H9 (cell line): ENCODE data around the gene DNHD1. TPM values are rescaled to one million over a fixed set of nuclear protein-coding genes. Genes with fewer than 3 reads are reported as not detected.

ENCODE experiments used
- DNase-seq: peaks from one replicate; pipeline ENCODE4 v3.0.0-alpha.2; 2017
- H2AFZ ChIP-seq: one replicate; pipeline ENCODE4 v1.6.1; 2013; ENCODE audit warnings: mild to moderate bottlenecking, low read length, control low read depth, moderate library complexity
- H2AK5ac ChIP-seq: 2 replicates; pipeline ENCODE4 v1.6.1; 2013; ENCODE audit warnings: low read length, control low read depth, mixed read lengths; ENCODE audit not compliant: insufficient read length
- H2BK120ac ChIP-seq: one replicate; pipeline ENCODE4 v1.6.1; 2013; ENCODE audit warnings: low read depth, mild to moderate bottlenecking, low read length, control low read depth, inconsistent platforms; ENCODE audit not compliant: poor library complexity, severe bottlenecking
- H2BK12ac ChIP-seq: 2 replicates; pipeline ENCODE4 v1.6.1; 2013; ENCODE audit warnings: low read length, control low read depth, mixed read lengths, low read depth; ENCODE audit not compliant: insufficient read length
- H2BK15ac ChIP-seq: 2 replicates; pipeline ENCODE4 v1.6.1; 2013; ENCODE audit warnings: low read depth, low read length, control low read depth
- H2BK20ac ChIP-seq: one replicate; pipeline ENCODE4 v1.6.1; 2013; ENCODE audit warnings: low read depth, mild to moderate bottlenecking, low read length, control low read depth, inconsistent platforms; ENCODE audit not compliant: poor library complexity, severe bottlenecking
- H2BK5ac ChIP-seq: 2 replicates; pipeline ENCODE4 v1.6.1; 2013; ENCODE audit warnings: low read length, control low read depth, mixed read lengths; ENCODE audit not compliant: insufficient read length
- H3K14ac ChIP-seq: 2 replicates; pipeline ENCODE4 v1.6.1; 2013; ENCODE audit warnings: low read length, control low read depth; ENCODE audit not compliant: insufficient read depth
- H3K18ac ChIP-seq: 2 replicates; pipeline ENCODE4 v1.6.1; 2013; ENCODE audit warnings: low read depth, mild to moderate bottlenecking, mixed read lengths, low read length, control low read depth; ENCODE audit not compliant: insufficient read length
- H3K23ac ChIP-seq: 2 replicates; pipeline ENCODE4 v1.6.1; 2013; ENCODE audit warnings: low read length, control low read depth, mixed read lengths, low read depth; ENCODE audit not compliant: insufficient read length
- H3K23me2 ChIP-seq: 2 replicates; pipeline ENCODE4 v1.6.1; 2013; ENCODE audit warnings: low read depth, mild to moderate bottlenecking, mixed read lengths, low read length, control low read depth; ENCODE audit not compliant: insufficient read length, poor library complexity, severe bottlenecking
- H3K27ac ChIP-seq: 2 replicates; pipeline ENCODE4 v1.5.1; 2013; ENCODE audit warnings: low read length, control low read depth, mixed read lengths, low read depth; ENCODE audit not compliant: insufficient read length
- H3K27me3 ChIP-seq: 2 replicates; pipeline ENCODE4 v1.6.1; 2013; ENCODE audit warnings: low read length, control low read depth, inconsistent platforms; ENCODE audit not compliant: insufficient read depth
- H3K4ac ChIP-seq: 2 replicates; pipeline ENCODE4 v1.6.1; 2013; ENCODE audit warnings: low read depth, mild to moderate bottlenecking, control low read depth, inconsistent platforms, low read length, moderate library complexity
- H3K4me1 ChIP-seq: 2 replicates; pipeline ENCODE4 v1.6.1; 2013; ENCODE audit warnings: low read length, control low read depth, inconsistent platforms; ENCODE audit not compliant: insufficient read depth
- H3K4me2 ChIP-seq: 2 replicates; pipeline ENCODE4 v1.6.1; 2013; ENCODE audit warnings: low read length, control low read depth, mixed read lengths; ENCODE audit not compliant: insufficient read length, insufficient read depth
- H3K56ac ChIP-seq: 2 replicates; pipeline ENCODE4 v1.6.1; 2013; ENCODE audit warnings: low read depth, mild to moderate bottlenecking, mixed read lengths, low read length, control low read depth; ENCODE audit not compliant: insufficient read length
- H3K79me1 ChIP-seq: 2 replicates; pipeline ENCODE4 v1.6.1; 2013; ENCODE audit warnings: low read depth, mild to moderate bottlenecking, moderate library complexity, low read length, control low read depth, inconsistent platforms; ENCODE audit not compliant: insufficient read depth, poor library complexity, severe bottlenecking
- H3K79me2 ChIP-seq: 2 replicates; pipeline ENCODE4 v1.6.1; 2013; ENCODE audit warnings: low read length, control low read depth, inconsistent platforms; ENCODE audit not compliant: insufficient read depth
- H3K9ac ChIP-seq: 2 replicates; pipeline ENCODE4 v1.6.1; 2013; ENCODE audit warnings: low read length, control low read depth, mixed read lengths; ENCODE audit not compliant: insufficient read length; ENCODE audit errors: extremely low read depth
- H3K9me3 ChIP-seq: one replicate; pipeline ENCODE4 v1.6.1; 2013; ENCODE audit warnings: low read depth, low read length, inconsistent platforms; ENCODE audit not compliant: control insufficient read depth
- H3T11ph ChIP-seq: one replicate; pipeline ENCODE4 v1.6.1; 2013; ENCODE audit warnings: mild to moderate bottlenecking, low read length, control low read depth, inconsistent platforms
- H4K20me1 ChIP-seq: one replicate; pipeline ENCODE4 v1.6.1; 2013; ENCODE audit not compliant: control insufficient read depth, insufficient read length, insufficient read depth
- H4K5ac ChIP-seq: 2 replicates; pipeline ENCODE4 v1.6.1; 2013; ENCODE audit warnings: low read depth, mild to moderate bottlenecking, mixed read lengths, low read length, control low read depth; ENCODE audit not compliant: insufficient read length
- H4K8ac ChIP-seq: replicated peaks from 2 replicates; pipeline ENCODE4 v1.6.1; 2013; ENCODE audit warnings: low read length, control low read depth, mixed read lengths, low read depth; ENCODE audit not compliant: insufficient read length
- H4K91ac ChIP-seq: 2 replicates; pipeline ENCODE4 v1.6.1; 2013; ENCODE audit warnings: low read depth, mild to moderate bottlenecking, moderate library complexity, mixed read lengths, low read length, control low read depth; ENCODE audit not compliant: insufficient read length
- H3K27ac Mint-ChIP-seq, 3 experiments: 2 replicates in 2 of 3; 3 replicates in 1 of 3; pipeline ENCODE4 v1.8.0; 2020 to 2021; ENCODE audit warnings: mixed read lengths in 3 of 3, mild to moderate bottlenecking in 1 of 3, moderate library complexity in 1 of 3
- H3K27me3 Mint-ChIP-seq: 2 replicates; pipeline ENCODE4 v1.8.0; 2021; ENCODE audit warnings: low read depth, mild to moderate bottlenecking, moderate library complexity, mixed read lengths
- H3K36me3 Mint-ChIP-seq, 3 experiments: 2 replicates in 2 of 3; 3 replicates in 1 of 3; pipeline ENCODE4 v1.8.0; 2020 to 2021; ENCODE audit warnings: low read depth in 3 of 3, mixed read lengths in 3 of 3; ENCODE audit not compliant: insufficient read depth in 1 of 3
- H3K4me1 Mint-ChIP-seq, 2 experiments: 2 replicates each; pipeline ENCODE4 v1.8.0; 2020; ENCODE audit warnings: mixed read lengths in 2 of 2
- H3K4me3 Mint-ChIP-seq, 2 experiments: 2 replicates in 1 of 2; 3 replicates in 1 of 2; pipeline ENCODE4 v1.8.0; 2020 to 2021; ENCODE audit warnings: mild to moderate bottlenecking in 2 of 2, mixed read lengths in 2 of 2, moderate library complexity in 1 of 2
- H3K9me3 Mint-ChIP-seq, 2 experiments: 2 replicates in 1 of 2; 3 replicates in 1 of 2; pipeline ENCODE4 v1.8.0; 2020; ENCODE audit warnings: mild to moderate bottlenecking in 2 of 2, mixed read lengths in 2 of 2, moderate library complexity in 1 of 2
- WGBS: extraction: QIAGEN DNeasy Blood & Tissue Kit; methylation state at CpG from one replicate; pipeline ENCODE4 v1.1.7; 2013; ENCODE audit warnings: missing lambda C conversion rate, low lambda C conversion rate, mixed read lengths; ENCODE audit not compliant: insufficient read length; ENCODE audit errors: extremely low coverage; 5-methylcytosine and 5-hydroxymethylcytosine counted together
- total RNA-seq: library from RNA; stranded (reverse); gene quantifications from 2 replicates; pipeline ENCODE4 v1.2.1, GENCODE V29; 2021
- TF ChIP-seq, protein P1 (sequence below): fragments of 200-600 bp; sonication (generic); conservative IDR thresholded peaks from 3 replicates; pipeline ENCODE4 v1.8.0; 2021; ENCODE audit warnings: antibody characterized with exemption, mild to moderate bottlenecking

Gene DNHD1
- total RNA-seq, 1 experiment from 2014 or later = 3.5 TPM

GRCh38 chr11:6488342-6488741 lies 8.7 kb upstream of the DNHD1 start:
- no peak for DNase-seq
- Histone ChIP-seq H3K4me2 (no peak overlapping the region), H4K5ac (no peak overlapping the region), H4K8ac (no peak overlapping the region), H3K9ac (no peak overlapping the region), H3K79me1 (peaks cover 2% of the 10 kb centered on the region), H2AK5ac (no peak overlapping the region), H2BK5ac (no peak overlapping the region), H3T11ph (no peak overlapping the region), H2AFZ (no peak overlapping the region), H3K79me2 (no peaks in the 10 kb centered on the region), H2BK15ac (no peak overlapping the region), H4K91ac (no peak overlapping the region), H3K9me3 (no peaks in the 10 kb centered on the region), H3K56ac (no peak overlapping the region), H3K4me1 (no peaks in the 10 kb centered on the region), H3K4ac (no peak overlapping the region), H4K20me1 (no peaks in the 10 kb centered on the region), H2BK12ac (no peak overlapping the region), H3K23ac (no peak overlapping the region), H2BK120ac (no peak overlapping the region), H3K27ac (no peak overlapping the region), H2BK20ac (no peak overlapping the region), H3K27me3 (no peaks in the 10 kb centered on the region), H3K23me2 (no peaks in the 10 kb centered on the region), H3K14ac (no peak overlapping the region), H3K18ac (no peak overlapping the region)
- TF ChIP-seq, protein P1, sequence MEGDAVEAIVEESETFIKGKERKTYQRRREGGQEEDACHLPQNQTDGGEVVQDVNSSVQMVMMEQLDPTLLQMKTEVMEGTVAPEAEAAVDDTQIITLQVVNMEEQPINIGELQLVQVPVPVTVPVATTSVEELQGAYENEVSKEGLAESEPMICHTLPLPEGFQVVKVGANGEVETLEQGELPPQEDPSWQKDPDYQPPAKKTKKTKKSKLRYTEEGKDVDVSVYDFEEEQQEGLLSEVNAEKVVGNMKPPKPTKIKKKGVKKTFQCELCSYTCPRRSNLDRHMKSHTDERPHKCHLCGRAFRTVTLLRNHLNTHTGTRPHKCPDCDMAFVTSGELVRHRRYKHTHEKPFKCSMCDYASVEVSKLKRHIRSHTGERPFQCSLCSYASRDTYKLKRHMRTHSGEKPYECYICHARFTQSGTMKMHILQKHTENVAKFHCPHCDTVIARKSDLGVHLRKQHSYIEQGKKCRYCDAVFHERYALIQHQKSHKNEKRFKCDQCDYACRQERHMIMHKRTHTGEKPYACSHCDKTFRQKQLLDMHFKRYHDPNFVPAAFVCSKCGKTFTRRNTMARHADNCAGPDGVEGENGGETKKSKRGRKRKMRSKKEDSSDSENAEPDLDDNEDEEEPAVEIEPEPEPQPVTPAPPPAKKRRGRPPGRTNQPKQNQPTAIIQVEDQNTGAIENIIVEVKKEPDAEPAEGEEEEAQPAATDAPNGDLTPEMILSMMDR = no peak
- H3K27ac Mint-ChIP-seq = no peak overlapping the region
- H3K4me1 Mint-ChIP-seq = no peaks in the 10 kb centered on the region
- H3K36me3 Mint-ChIP-seq = peaks cover 3 to 9% (median 7%) of the 10 kb centered on the region in 3 experiments; a peak in 6 of 7 replicates
- H3K9me3 Mint-ChIP-seq = no peaks in the 10 kb centered on the region
- no peak overlapping the region for H3K4me3 Mint-ChIP-seq
- WGBS = no CpG with 5 or more reads among the region's 6 CpGs
- no peaks in the 10 kb centered on the region for H3K27me3 Mint-ChIP-seq
